ENCODE data around the gene GNA12. TPM values are rescaled to one million over a fixed set of nuclear protein-coding genes. Genes with fewer than 3 reads are reported as not detected.
"Not testable (repeated sequence)": the region's sequence is repeated elsewhere in the genome, so short reads cannot be mapped to it uniquely, and the experiment has no call there.

Gene GNA12
- total and polyA plus RNA-seq, 4 donors, result 3.7 to 19.0 (median 11.3) TPM

GRCh38 chr7:2855386-2855785 is 11.3 kb upstream of the GNA12 start:
- Histone ChIP-seq H3K4me1 (ENCODE audit: control insufficient read depth in 4 of 4, insufficient read depth in 4 of 4, low read length in 3 of 4) (no peaks in the 10 kb centered on the region), H3K36me3 (ENCODE audit: control insufficient read depth in 4 of 4, insufficient read depth in 3 of 4, low read depth in 1 of 4, low read length in 3 of 4) (no peaks in the 10 kb centered on the region), H3K9me3 (ENCODE audit: control insufficient read depth in 4 of 4, low read length in 3 of 4) (no peaks in the 10 kb centered on the region), H3K27me3 (ENCODE audit: control insufficient read depth in 4 of 4, insufficient read depth in 4 of 4, low read length in 3 of 4) (no peaks in the 10 kb centered on the region), H3K27ac (ENCODE audit: low read depth in 1 of 2, low read length in 2 of 2) (no peak overlapping the region), H3K9ac (ENCODE audit: low read depth in 1 of 2, low read length in 2 of 2) (no peak overlapping the region), H3K4me3 (ENCODE audit: low read depth in 1 of 3, low read length in 3 of 3) (no peak overlapping the region)
- no peak for DNase-seq (ENCODE audit: low spot score)
- TF ChIP-seq GABPA (IDR thresholded peaks at IDR 0.05 in 1 of 2, conservative IDR thresholded peaks at IDR 0.05 in 1 of 2), result no peak
- TF ChIP-seq, protein P1, sequence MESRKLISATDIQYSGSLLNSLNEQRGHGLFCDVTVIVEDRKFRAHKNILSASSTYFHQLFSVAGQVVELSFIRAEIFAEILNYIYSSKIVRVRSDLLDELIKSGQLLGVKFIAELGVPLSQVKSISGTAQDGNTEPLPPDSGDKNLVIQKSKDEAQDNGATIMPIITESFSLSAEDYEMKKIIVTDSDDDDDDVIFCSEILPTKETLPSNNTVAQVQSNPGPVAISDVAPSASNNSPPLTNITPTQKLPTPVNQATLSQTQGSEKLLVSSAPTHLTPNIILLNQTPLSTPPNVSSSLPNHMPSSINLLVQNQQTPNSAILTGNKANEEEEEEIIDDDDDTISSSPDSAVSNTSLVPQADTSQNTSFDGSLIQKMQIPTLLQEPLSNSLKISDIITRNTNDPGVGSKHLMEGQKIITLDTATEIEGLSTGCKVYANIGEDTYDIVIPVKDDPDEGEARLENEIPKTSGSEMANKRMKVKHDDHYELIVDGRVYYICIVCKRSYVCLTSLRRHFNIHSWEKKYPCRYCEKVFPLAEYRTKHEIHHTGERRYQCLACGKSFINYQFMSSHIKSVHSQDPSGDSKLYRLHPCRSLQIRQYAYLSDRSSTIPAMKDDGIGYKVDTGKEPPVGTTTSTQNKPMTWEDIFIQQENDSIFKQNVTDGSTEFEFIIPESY (IDR thresholded peaks at IDR 0.05), result no peak
- no peak for TF ChIP-seq JUND (IDR thresholded peaks at IDR 0.05)
- no peak for TF ChIP-seq FOXA2 (IDR thresholded peaks at IDR 0.05)
- TF ChIP-seq EGR1 (IDR thresholded peaks at IDR 0.05; ENCODE audit: low read depth in 2 of 2), result no peak
- TF ChIP-seq RAD21 (IDR thresholded peaks at IDR 0.05), result no peak
- TF ChIP-seq NR2F2 (IDR thresholded peaks at IDR 0.05), result no peak
- TF ChIP-seq RXRA (IDR thresholded peaks at IDR 0.05), result no peak
- TF ChIP-seq FOXA1 (IDR thresholded peaks at IDR 0.05), result no peak
- no peak for TF ChIP-seq YY1 (IDR thresholded peaks at IDR 0.05)
- no peak for TF ChIP-seq TAF1 (conservative IDR thresholded peaks at IDR 0.05)
- TF ChIP-seq HNF4G (IDR thresholded peaks at IDR 0.05), result no peak
- TF ChIP-seq, protein P2, sequence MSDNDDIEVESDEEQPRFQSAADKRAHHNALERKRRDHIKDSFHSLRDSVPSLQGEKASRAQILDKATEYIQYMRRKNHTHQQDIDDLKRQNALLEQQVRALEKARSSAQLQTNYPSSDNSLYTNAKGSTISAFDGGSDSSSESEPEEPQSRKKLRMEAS (IDR thresholded peaks at IDR 0.05), result no peak
- TF ChIP-seq, protein P3, sequence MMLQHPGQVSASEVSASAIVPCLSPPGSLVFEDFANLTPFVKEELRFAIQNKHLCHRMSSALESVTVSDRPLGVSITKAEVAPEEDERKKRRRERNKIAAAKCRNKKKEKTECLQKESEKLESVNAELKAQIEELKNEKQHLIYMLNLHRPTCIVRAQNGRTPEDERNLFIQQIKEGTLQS (IDR thresholded peaks at IDR 0.05), result no peak
- TF ChIP-seq REST (IDR thresholded peaks at IDR 0.05), result no peak
- no peak for TF ChIP-seq CTCF (IDR thresholded peaks at IDR 0.05; ENCODE audit: low read depth, low read length, missing input control)
- no peak for TF ChIP-seq SP1 (IDR thresholded peaks at IDR 0.05)
- no peak for TF ChIP-seq HNF4A (conservative IDR thresholded peaks at IDR 0.05)
- 98% methylated on average over 6 of the region's 6 CpGs for whole genome bisulfite sequencing

DNA sequence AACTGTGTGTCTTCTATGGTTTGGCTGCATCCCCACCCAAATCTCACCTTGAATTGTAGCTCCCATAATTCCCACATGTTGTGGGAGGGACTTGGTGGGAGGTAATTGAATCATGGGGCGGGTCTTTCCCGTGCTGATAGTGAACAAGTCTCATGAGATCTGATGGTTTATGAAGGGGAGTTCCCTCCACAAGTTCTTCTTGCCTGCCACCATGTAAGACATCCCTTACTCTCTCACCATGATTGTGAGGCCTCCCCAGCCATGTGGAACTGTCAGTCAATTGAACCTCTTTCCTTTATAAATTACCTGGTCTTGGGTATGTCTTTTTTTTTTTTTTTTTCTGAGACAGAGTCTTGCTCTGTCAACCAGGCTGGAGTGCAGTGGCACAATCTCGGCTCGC is 9.4 kb upstream of the GNA12 start:
- not testable (repeated sequence) for H3K36me3 ChIP-seq (ENCODE audit: control insufficient read depth in 4 of 4, insufficient read depth in 3 of 4, low read depth in 1 of 4, low read length in 3 of 4); DNase-seq (ENCODE audit: low spot score)

More for the DNA sequence above, 9.4 kb upstream of the GNA12 start:
- not testable (repeated sequence) for H3K27me3 ChIP-seq (ENCODE audit: control insufficient read depth in 4 of 4, insufficient read depth in 4 of 4, low read length in 3 of 4); H3K27ac ChIP-seq (ENCODE audit: low read depth in 1 of 2, low read length in 2 of 2); H3K9ac ChIP-seq (ENCODE audit: low read depth in 1 of 2, low read length in 2 of 2); H3K9me3 ChIP-seq (ENCODE audit: control insufficient read depth in 4 of 4, low read length in 3 of 4); H3K4me3 ChIP-seq (ENCODE audit: low read depth in 1 of 3, low read length in 3 of 3); H3K4me1 ChIP-seq (ENCODE audit: control insufficient read depth in 4 of 4, insufficient read depth in 4 of 4, low read length in 3 of 4)
- WGBS, result 82% methylated on average over 4 of the region's 4 CpGs

Data from liver (tissue), 9 donors.